Parathyroid adenoma (tissue), 2 donors: ENCODE measurements around the gene NR2C2.
A peak's percentile ranks its signal among the peaks of the same experiment; 100 is the strongest.

ENCODE experiments used
- H2AFZ ChIP-seq: fragments of 300-600 bp; sonication (generic); one replicate; pipeline ENCODE4 v1.7.0; 2017; ENCODE audit warnings: antibody characterized with exemption, mild to moderate bottlenecking
- H3K27ac ChIP-seq: fragments of 300-600 bp; sonication (generic); one replicate; pipeline ENCODE4 v1.7.0; 2017
- H3K27me3 ChIP-seq: fragments of 300-600 bp; sonication (generic); one replicate; pipeline ENCODE4 v1.7.0; 2017; ENCODE audit warnings: low read length; ENCODE audit not compliant: control insufficient read depth, insufficient read depth
- H3K36me3 ChIP-seq: fragments of 300-600 bp; sonication (generic); one replicate; pipeline ENCODE4 v1.7.0; 2017; ENCODE audit warnings: low read length; ENCODE audit not compliant: control insufficient read depth, insufficient read depth
- H3K4me1 ChIP-seq: fragments of 300-600 bp; sonication (generic); one replicate; pipeline ENCODE4 v1.7.0; 2017; ENCODE audit warnings: control low read depth
- H3K4me2 ChIP-seq: fragments of 300-600 bp; sonication (generic); one replicate; pipeline ENCODE4 v1.7.0; 2017; ENCODE audit warnings: low read length
- H3K4me3 ChIP-seq: fragments of 300-600 bp; sonication (generic); one replicate; pipeline ENCODE4 v1.7.0; 2017; ENCODE audit warnings: low read depth, low read length
- H3K79me2 ChIP-seq: fragments of 300-600 bp; sonication (generic); one replicate; pipeline ENCODE4 v1.7.0; 2017; ENCODE audit warnings: control low read depth
- H3K9ac ChIP-seq: fragments of 300-600 bp; sonication (generic); one replicate; pipeline ENCODE4 v1.7.0; 2017; ENCODE audit warnings: mild to moderate bottlenecking
- H3K9me3 ChIP-seq: fragments of 300-600 bp; sonication (generic); one replicate; pipeline ENCODE4 v1.7.0; 2017; ENCODE audit warnings: low read length; ENCODE audit not compliant: control insufficient read depth
- CTCF ChIP-seq: fragments of 300-600 bp; sonication (generic); IDR thresholded peaks from one replicate; pipeline ENCODE4 v1.7.0; 2017; ENCODE audit warnings: antibody characterized with exemption, mild to moderate bottlenecking
- donor health status: primary hyperparathyroidism.

The NR2C2 gene

GRCh38 chr3:14935592-14936345 lies 11.6 kb upstream of the NR2C2 start:
- Histone ChIP-seq H3K79me2 (peaks cover 7% of the 10 kb centered on the region), H3K4me3 (no peak overlapping the region), H3K27me3 (no peaks in the 10 kb centered on the region), H3K4me1 (no peaks in the 10 kb centered on the region), H3K9ac (no peak overlapping the region), H3K9me3 (no peaks in the 10 kb centered on the region), H3K27ac (no peak overlapping the region), H3K4me2 (no peak overlapping the region), H2AFZ (no peak overlapping the region), H3K36me3 (no peaks in the 10 kb centered on the region)
- TF ChIP-seq CTCF = no peak

- no peak overlapping the region for H3K9ac ChIP-seq
- no peaks in the 10 kb centered on the region for H3K27me3 ChIP-seq
- no peak overlapping the region for H3K4me2 ChIP-seq
- H3K36me3 ChIP-seq = no peaks in the 10 kb centered on the region
- H3K27ac ChIP-seq = no peak overlapping the region
- TF ChIP-seq CTCF = no peak
- no peaks in the 10 kb centered on the region for H3K9me3 ChIP-seq
- H3K79me2 ChIP-seq = peaks cover 7% of the 10 kb centered on the region
- peaks cover 5% of the 10 kb centered on the region for H3K4me1 ChIP-seq
- H3K4me3 ChIP-seq = no peak overlapping the region
- H2AFZ ChIP-seq = no peak overlapping the region
These were observed 8.4 kb upstream of the NR2C2 start for GRCh38 chr3:14938954-14939353.

GRCh38 chr3:14941871-14942270 lies 5.5 kb upstream of the NR2C2 start:
- no peak overlapping the region for H3K9ac ChIP-seq

GRCh38 chr3:14943042-14943441 lies 4.3 kb upstream of the NR2C2 start:
- no peaks in the 10 kb centered on the region for H3K36me3 ChIP-seq
- no peak overlapping the region for H3K27ac ChIP-seq
- H3K79me2 ChIP-seq = peaks cover 8% of the 10 kb centered on the region
- no peak overlapping the region for H3K9ac ChIP-seq
- H3K4me3 ChIP-seq = no peak overlapping the region
- no peaks in the 10 kb centered on the region for H3K27me3 ChIP-seq
- peaks cover 5% of the 10 kb centered on the region for H3K4me1 ChIP-seq
- no peak overlapping the region for H3K4me2 ChIP-seq
- no peaks in the 10 kb centered on the region for H3K9me3 ChIP-seq
- no peak for TF ChIP-seq CTCF
- H2AFZ ChIP-seq = no peak overlapping the region

More at GRCh38 chr3:14941871-14942270, 5.5 kb upstream of the NR2C2 start:
- no peak overlapping the region for H2AFZ ChIP-seq
- H3K4me2 ChIP-seq = no peak overlapping the region
- H3K79me2 ChIP-seq = peaks cover 8% of the 10 kb centered on the region
- H3K9me3 ChIP-seq = no peaks in the 10 kb centered on the region
- H3K27me3 ChIP-seq = no peaks in the 10 kb centered on the region
- H3K4me1 ChIP-seq = peaks cover 5% of the 10 kb centered on the region
- H3K27ac ChIP-seq = peak overlapping the region; percentile 16
- TF ChIP-seq CTCF = no peak
- H3K4me3 ChIP-seq = no peak overlapping the region
- no peaks in the 10 kb centered on the region for H3K36me3 ChIP-seq

- no peak for TF ChIP-seq CTCF
- Histone ChIP-seq H3K27ac (peak overlapping the region; percentile 98), H3K4me2 (peak overlapping the region; percentile 87), H3K9me3 (no peaks in the 10 kb centered on the region), H3K4me1 (peaks cover 9% of the 10 kb centered on the region), H3K79me2 (peaks cover 17% of the 10 kb centered on the region), H3K27me3 (no peaks in the 10 kb centered on the region), H3K9ac (no peak overlapping the region), H3K36me3 (no peaks in the 10 kb centered on the region), H2AFZ (no peak overlapping the region), H3K4me3 (peak overlapping the region; percentile 88)
These were observed 1.1 kb upstream of the NR2C2 start for GRCh38 chr3:14946236-14946635.
